ENCODE data around the gene RNF4.

RNF4 gene

DNA sequence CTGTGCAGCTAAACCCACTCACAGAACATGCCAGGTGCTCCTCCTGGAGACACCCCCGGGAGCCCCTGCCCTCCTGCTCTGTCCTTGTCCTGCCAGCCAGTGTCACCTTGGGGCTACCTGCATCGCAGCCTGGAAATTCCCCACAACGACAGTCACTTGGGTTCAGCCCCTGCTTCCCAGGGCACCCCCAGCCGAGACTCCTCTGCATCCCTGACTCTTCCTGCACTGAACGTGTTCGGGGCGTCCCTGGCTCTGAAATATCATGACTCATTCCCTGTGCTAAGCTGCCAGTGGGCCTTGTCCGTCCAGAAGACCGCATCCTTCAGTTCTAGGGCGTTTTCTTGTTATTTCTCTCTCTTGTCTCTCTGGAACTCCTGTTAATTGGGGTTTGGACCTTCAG is 44.3 kb upstream of the RNF4 start:
- no peak for DNase-seq (ENCODE audit: low read depth)
- H3K4me3 ChIP-seq (ENCODE audit: low read depth, low read length) = no peak overlapping the region
- TF ChIP-seq POLR2A (IDR thresholded peaks at IDR 0.05; ENCODE audit: extremely low read depth, insufficient read length) (no peak), MYC (IDR thresholded peaks at IDR 0.05; ENCODE audit: low read depth, low read length) (no peak)
- TF ChIP-seq, protein P1, sequence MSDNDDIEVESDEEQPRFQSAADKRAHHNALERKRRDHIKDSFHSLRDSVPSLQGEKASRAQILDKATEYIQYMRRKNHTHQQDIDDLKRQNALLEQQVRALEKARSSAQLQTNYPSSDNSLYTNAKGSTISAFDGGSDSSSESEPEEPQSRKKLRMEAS (IDR thresholded peaks at IDR 0.05; ENCODE audit: low read depth, low read length) = no peak
- TF ChIP-seq, protein P2, sequence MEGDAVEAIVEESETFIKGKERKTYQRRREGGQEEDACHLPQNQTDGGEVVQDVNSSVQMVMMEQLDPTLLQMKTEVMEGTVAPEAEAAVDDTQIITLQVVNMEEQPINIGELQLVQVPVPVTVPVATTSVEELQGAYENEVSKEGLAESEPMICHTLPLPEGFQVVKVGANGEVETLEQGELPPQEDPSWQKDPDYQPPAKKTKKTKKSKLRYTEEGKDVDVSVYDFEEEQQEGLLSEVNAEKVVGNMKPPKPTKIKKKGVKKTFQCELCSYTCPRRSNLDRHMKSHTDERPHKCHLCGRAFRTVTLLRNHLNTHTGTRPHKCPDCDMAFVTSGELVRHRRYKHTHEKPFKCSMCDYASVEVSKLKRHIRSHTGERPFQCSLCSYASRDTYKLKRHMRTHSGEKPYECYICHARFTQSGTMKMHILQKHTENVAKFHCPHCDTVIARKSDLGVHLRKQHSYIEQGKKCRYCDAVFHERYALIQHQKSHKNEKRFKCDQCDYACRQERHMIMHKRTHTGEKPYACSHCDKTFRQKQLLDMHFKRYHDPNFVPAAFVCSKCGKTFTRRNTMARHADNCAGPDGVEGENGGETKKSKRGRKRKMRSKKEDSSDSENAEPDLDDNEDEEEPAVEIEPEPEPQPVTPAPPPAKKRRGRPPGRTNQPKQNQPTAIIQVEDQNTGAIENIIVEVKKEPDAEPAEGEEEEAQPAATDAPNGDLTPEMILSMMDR (IDR thresholded peaks at IDR 0.05; ENCODE audit: low read depth, low read length) = no peak

DNA sequence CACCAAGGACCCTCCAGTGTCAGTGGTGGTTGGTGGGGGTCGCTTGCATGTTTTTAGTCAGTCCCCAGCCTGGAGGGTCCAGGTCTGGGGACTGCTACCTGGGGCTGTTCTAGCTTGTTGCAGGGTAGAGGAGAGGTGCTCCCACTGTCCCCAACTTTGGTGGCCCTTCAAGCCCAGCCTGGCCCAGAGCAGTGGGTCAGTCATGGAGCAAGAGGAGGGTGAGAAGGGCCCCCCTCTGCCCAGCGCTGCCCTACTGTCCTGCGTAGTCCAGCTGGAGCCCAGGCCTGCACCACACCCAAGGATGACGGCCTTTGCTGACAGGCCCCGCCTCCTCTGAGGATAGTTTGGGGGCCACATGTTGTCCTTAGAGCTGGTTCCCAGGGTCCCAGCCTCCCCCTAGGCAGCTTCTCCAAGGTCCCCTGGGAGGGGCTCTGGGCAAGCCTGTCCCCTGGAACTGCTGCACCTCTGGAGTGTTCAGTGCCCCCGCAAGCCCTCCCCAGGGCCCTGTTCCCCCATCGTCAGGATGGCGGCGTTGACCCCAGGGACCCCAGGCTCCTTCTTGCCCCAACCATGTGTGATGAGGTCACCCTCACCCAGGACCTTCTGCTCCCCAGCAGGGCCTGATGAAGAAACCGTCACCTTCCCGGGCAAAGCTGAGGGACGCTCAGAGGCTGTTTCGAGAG is 43.4 kb upstream of the RNF4 start:
- DNase-seq (ENCODE audit: low read depth) = no peak
- H3K4me3 ChIP-seq (ENCODE audit: low read depth, low read length) = no peak overlapping the region
- TF ChIP-seq, protein P2 (IDR thresholded peaks at IDR 0.05; ENCODE audit: low read depth, low read length) = no peak
- TF ChIP-seq, protein P1 (IDR thresholded peaks at IDR 0.05; ENCODE audit: low read depth, low read length) = no peak
- TF ChIP-seq MYC (IDR thresholded peaks at IDR 0.05; ENCODE audit: low read depth, low read length) (no peak), POLR2A (IDR thresholded peaks at IDR 0.05; ENCODE audit: extremely low read depth, insufficient read length) (no peak)

DNA sequence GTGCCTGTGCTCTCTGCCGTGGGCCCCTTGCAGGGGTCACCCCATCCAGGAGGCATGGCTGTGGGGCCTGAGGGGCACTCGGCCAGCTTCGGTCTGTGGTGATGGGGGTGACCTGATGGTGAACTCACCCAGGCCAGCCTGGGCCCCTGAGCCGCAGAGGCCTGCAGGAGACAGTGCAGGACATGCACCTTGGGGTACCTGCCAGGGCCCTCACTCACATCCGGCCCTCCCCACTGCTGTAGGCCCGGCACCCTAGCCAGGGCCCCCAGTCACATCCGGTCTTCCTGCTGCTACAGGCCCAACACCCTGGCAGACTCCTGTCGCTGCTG is 42.9 kb upstream of the RNF4 start:
- no peak for DNase-seq (ENCODE audit: low read depth)
- TF ChIP-seq POLR2A (IDR thresholded peaks at IDR 0.05; ENCODE audit: extremely low read depth, insufficient read length) = no peak
- TF ChIP-seq, protein P2 (IDR thresholded peaks at IDR 0.05; ENCODE audit: low read depth, low read length) = no peak
- TF ChIP-seq MYC (IDR thresholded peaks at IDR 0.05; ENCODE audit: low read depth, low read length) = no peak
- TF ChIP-seq, protein P1 (IDR thresholded peaks at IDR 0.05; ENCODE audit: low read depth, low read length) = no peak
- H3K4me3 ChIP-seq (ENCODE audit: low read depth, low read length) = no peak overlapping the region

DNA sequence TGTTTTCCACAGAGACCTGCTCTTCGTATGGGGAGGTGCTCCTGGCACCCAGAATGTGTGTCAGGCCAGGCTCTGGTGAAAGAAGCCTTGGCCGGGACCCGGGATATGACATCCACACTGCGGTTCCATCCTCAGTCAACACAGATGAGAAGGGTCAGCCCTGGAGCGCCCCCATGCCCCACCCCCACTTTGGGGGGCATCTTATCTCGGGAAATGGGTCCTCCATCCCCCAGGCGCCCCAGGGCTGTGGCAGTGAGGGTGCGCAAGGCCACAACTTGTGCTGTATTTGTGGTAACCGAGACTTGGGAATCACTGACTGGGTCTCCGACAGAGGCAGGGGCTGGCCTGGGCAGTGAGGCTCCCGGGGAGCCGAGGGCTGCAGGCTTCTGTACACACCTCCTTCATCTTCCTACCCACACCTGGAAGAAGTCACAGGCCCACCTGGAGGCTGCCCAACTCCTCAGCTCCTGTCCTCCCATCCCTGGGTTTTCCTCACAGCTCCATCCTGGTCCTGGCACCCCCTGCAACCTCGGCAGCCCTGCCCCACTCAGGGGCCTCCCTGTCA is 42.1 kb upstream of the RNF4 start:
- H3K4me3 ChIP-seq (ENCODE audit: low read depth, low read length) = no peak overlapping the region
- TF ChIP-seq, protein P1 (IDR thresholded peaks at IDR 0.05; ENCODE audit: low read depth, low read length) = no peak
- no peak for TF ChIP-seq POLR2A (IDR thresholded peaks at IDR 0.05; ENCODE audit: extremely low read depth, insufficient read length)
- no peak for TF ChIP-seq MYC (IDR thresholded peaks at IDR 0.05; ENCODE audit: low read depth, low read length)
- TF ChIP-seq, protein P2 (IDR thresholded peaks at IDR 0.05; ENCODE audit: low read depth, low read length) = no peak
- no peak for DNase-seq (ENCODE audit: low read depth)

DNA sequence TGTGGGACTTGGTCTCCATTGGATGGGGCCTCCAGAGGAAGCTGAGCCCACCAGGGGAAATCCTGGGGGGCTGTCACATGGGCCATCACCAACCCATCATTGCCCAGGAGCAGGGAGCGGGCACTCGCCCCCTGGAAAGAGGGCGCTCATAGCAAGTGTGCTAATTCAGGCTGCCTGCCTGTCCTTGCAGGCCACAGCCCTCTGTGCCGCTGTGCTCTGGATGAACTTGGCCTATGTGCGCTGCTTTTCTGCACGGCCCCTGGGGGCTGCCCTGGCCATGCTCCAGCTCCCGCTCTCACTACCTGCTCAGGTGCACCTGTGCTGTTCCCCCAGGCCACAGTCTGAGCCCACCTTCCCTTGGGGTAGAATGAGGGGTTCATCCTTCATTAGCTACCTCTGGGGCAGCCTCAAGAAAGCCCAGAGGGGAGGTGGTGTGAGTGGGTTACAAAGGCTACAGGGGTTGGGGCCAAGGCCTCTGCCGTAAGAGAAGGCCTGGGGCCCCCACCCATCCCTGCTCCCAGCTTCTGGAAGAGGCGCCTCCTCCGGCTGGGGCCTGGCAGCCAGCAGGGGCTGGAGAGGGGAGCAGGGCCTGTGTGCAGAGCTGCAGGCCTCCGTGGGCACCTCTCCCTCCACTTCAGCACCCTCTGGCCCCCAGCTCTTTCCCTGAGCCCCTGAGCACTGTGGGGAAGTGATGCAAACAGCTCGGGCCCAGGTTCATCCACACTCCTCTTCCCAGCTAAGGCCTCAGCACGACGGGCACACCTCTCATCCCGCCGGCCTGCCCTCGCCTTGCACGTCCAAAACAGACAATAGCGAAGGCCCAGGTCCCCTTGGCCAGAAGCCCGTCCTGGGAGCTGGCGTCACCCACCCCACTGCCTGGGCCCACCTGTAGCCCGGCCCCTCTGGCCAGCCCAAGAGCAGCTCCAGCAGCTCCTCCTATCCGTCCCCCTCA is 41.2 kb upstream of the RNF4 start:
- DNase-seq (ENCODE audit: low read depth) = no peak
- TF ChIP-seq MYC (IDR thresholded peaks at IDR 0.05; ENCODE audit: low read depth, low read length) = no peak
- TF ChIP-seq, protein P2 (IDR thresholded peaks at IDR 0.05; ENCODE audit: low read depth, low read length) = no peak
- TF ChIP-seq POLR2A (IDR thresholded peaks at IDR 0.05; ENCODE audit: extremely low read depth, insufficient read length) = no peak
- TF ChIP-seq, protein P1 (IDR thresholded peaks at IDR 0.05; ENCODE audit: low read depth, low read length) = no peak
- H3K4me3 ChIP-seq (ENCODE audit: low read depth, low read length) = no peak overlapping the region
